G401.6 (cell line): ENCODE data around the gene FNDC7.
"Not testable (repeated sequence)": the region's sequence is repeated elsewhere in the genome, so short reads cannot be mapped to it uniquely, and the experiment has no call there.

Experiments
- FAIRE-seq: peaks from 2 replicates; lab custom pipeline; 2012; peaks lifted over from hg19 to GRCh38; lab: Jason Lieb, UNC

FNDC7 gene

GRCh38 chr1:108745980-108746381 is 33.3 kb downstream of the FNDC7 start:
- no peak for FAIRE-seq

GRCh38 chr1:108746382-108747170 is 33.9 kb downstream of the FNDC7 start, which contains the start of gene STXBP3:
STXBP3 (plus strand) TSS chr1:108746674; CDS start chr1:108746738, 64 bp downstream.
- peak; percentile 97 for FAIRE-seq

- FAIRE-seq, result peak; percentile 84
These were observed 34.6 kb downstream of the FNDC7 start for GRCh38 chr1:108747171-108747850.

GRCh38 chr1:108747898-108748297 is 35.2 kb downstream of the FNDC7 start:
- no peak for FAIRE-seq

- FAIRE-seq, result no peak
These were observed 36.4 kb downstream of the FNDC7 start for GRCh38 chr1:108749081-108749480.

- FAIRE-seq, result no peak
These were observed 37.9 kb downstream of the FNDC7 start for GRCh38 chr1:108750476-108751181.

GRCh38 chr1:108753363-108753762 is 40.7 kb downstream of the FNDC7 start:
- peak; percentile 42 for FAIRE-seq

- peak; percentile 31 for FAIRE-seq
These were observed 46.1 kb downstream of the FNDC7 start for GRCh38 chr1:108758796-108759195.

- no peak for FAIRE-seq
These were observed 54.4 kb downstream of the FNDC7 start for GRCh38 chr1:108767115-108767514.

- no peak for FAIRE-seq
These were observed 55.0 kb downstream of the FNDC7 start for GRCh38 chr1:108767708-108768107.

GRCh38 chr1:108777839-108778238 is 65.1 kb downstream of the FNDC7 start:
- FAIRE-seq, result no peak

- no peak for FAIRE-seq
These were observed 66.7 kb downstream of the FNDC7 start for GRCh38 chr1:108779455-108779854.

- FAIRE-seq, result no peak
These were observed 68.3 kb downstream of the FNDC7 start for GRCh38 chr1:108780937-108781574.

GRCh38 chr1:108781575-108781944 is 68.9 kb downstream of the FNDC7 start:
- not testable (repeated sequence) for FAIRE-seq

GRCh38 chr1:108785264-108785663 is 72.6 kb downstream of the FNDC7 start:
- FAIRE-seq, result no peak

GRCh38 chr1:108785880-108786279 is 73.2 kb downstream of the FNDC7 start:
- FAIRE-seq, result no peak

GRCh38 chr1:108791790-108792189 is 79.1 kb downstream of the FNDC7 start:
- no peak for FAIRE-seq
